Ammon's horn (tissue), 1 donor: ENCODE measurements around the gene YKT6.
"Not testable (repeated sequence)": the region's sequence is repeated elsewhere in the genome, so short reads cannot be mapped to it uniquely, and the experiment has no call there.

Experiments
- DNase-seq: peaks from one replicate; pipeline ENCODE4 v3.0.0-alpha.2; 2016; ENCODE audit warnings: low spot score

Gene YKT6

DNA sequence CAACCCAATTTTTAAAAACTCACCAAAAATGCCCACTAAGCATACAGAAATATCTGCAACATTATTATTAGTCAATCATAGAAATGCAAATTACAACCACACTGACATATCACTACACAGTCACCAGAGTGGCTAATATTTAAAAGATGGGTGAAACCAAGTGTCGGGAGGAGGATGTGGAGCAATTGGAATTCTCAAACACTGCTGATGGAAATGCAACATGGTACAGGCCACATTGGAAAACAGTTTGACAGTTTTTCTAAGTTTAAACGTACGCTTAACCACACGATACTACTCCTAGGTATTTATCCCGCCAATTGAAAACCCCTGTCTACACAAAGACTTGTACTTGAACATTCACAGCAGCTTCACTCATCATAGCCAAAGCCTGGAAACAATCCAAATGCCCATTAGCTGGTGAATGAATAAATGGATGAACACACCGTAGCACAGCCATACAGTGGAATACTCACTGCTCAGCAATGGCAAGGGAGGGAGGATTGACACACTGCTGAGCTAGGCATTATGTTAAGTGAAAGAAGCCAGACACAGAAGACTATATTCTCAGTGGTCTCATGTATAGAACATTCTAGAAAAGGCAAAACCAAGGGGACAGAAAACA, 27.9 kb upstream of the YKT6 start:
- no peak for DNase-seq

DNA sequence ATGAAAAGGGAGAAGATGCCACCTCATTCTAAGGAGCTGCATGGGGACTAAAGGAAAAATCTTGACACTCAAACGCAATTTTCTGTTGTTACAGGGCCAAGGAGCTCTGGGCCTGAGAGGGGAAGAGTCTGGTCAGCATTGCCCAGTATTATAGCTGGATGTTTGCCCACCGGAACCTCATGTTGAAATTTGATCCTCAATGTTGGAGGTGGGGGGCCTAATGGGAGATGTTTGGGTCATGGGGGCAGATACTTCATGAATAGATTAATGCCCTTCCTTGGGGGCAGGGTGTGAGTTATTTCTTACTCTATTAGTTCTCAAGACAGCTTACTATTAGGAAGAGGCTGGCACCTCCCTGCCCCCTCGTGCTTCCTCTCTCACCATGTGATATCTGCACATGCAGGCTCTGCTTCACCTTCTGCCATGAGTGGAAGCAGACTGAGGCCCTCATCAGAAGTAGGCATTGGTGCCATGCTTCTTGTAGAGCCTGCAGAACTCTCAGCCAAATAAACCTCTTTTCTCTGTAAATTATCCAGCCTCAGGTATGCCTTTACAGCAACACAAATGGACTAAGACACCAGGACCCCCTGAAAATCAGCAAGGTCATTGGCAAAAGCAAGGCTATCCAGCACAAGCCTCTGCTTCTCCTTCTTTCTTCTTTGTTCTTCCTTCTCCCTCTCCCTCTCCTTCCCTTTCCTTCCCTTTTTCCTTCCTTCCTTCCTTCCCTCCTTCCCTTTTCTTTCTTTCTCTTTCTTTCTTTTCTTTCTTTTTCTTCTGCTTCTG, 26.7 kb upstream of the YKT6 start:
- DNase-seq: no peak

DNA sequence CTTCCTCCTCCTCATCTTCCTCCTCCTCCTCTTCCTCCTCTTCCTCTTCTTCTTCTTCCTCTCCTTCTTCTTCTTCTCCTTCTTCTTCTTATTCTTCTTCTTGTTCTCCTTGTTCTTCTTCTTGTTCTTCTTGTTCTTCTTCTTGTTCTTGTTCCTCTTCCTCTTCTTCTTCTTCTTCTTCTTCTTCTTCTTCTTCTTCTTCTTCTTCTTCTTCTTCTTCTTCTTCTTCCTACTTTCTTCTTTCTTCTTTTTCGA, 26.2 kb upstream of the YKT6 start:
- not testable (repeated sequence) for DNase-seq

DNA sequence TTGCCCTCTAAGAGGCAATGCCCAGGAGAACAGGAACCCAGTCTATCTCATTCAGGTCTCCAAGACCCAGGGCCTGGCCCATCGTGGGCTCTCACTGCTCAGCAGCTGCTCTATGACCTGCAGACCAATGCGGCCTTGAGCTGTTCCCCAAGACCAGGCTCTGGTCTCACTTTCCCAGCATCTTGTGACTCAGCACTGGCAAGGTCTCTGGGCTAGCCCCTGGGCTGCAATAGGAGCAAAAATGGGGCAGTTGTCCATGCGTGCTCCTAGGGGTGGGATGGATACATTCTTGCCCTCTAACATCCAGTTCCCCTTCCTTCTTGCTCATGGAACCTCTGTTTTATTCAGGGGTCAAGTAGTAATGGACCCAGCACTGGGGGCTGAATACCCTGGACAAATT, 25.0 kb upstream of the YKT6 start:
- DNase-seq: no peak

DNA sequence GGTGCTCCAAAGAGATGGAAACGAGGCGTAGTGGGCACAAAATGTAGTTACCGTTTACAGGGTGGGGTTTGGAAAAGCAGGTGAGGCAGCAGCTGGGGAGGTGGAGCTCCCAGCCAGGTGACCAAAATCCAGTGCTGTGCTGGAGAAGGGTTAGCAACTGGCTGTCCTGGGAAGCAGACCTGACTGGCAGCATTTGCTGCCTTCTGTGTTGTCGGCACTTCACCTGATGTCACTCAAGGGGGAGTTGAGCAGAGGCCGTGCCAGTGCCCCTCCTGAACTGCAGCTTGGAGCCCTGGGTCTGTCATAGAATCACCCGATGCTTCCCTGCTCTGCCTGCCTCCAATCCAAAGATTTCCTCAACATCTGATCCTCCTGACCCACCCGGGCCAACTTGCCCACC, 24.3 kb upstream of the YKT6 start:
- no peak for DNase-seq

DNA sequence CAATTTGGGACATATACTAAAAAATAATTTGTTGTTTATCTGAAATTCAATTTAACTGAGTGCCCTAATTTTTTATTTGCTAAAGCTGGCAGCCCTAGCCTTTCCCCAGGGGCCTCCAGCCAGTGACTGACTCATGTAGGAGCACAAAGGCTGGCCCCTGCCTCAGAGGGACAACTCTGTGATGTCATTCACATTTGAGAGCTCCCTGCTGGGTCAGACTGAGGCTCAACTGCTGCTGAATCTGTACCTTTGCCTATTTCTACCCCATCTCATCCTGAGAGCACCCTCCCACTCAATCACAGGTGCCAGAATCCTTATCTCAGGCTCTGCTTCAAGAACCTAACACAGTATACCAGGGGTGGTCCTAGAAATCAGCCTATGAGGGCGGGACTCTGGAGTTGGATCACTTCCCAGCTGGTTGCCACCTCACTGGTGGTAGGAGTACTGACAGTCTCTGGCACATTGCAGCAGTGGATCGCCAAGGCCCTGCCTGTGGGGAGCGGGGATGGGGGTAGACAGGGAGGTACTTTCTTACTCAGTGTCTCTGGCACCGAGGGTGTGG, 23.1 kb upstream of the YKT6 start:
- peak; percentile 58 for DNase-seq

DNA sequence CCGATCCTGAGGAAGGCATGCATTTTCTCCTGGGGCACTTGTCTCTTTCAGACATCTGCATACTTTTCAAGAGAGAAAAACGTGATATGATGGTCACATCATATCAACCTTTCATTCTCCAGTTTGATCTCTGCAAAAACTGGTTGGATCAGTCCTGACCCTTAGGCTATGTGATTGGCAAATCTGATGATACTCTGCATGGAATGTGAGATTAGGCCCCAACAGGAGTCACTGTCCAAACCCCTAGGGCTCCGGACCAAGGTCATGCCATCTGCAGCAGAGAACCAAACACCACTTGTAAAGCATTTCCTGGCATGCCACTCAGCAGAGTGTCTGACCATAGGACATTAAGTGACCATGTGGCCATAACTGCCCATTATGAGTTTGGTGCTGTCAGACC, 20.1 kb upstream of the YKT6 start:
- no peak for DNase-seq

DNA sequence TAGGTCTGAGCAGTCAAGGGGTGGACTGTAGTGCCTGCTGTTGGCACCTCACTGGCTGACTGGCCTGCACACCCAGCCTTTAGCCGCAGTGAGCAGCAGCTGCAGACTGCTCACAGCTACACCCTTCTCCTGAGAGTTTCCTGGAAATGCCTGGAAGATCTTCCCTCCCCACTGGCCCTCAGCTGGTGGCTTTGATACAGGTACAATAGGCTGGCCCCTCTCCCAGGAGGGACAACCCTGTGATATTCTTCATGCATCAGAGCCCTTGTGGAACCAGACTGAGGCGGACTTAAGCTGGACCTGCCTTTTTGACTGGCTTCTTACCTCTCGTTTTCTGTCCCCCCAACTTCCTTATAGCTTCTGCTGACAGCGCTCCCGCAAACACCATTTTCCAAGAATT, 18.0 kb upstream of the YKT6 start:
- DNase-seq: no peak

DNA sequence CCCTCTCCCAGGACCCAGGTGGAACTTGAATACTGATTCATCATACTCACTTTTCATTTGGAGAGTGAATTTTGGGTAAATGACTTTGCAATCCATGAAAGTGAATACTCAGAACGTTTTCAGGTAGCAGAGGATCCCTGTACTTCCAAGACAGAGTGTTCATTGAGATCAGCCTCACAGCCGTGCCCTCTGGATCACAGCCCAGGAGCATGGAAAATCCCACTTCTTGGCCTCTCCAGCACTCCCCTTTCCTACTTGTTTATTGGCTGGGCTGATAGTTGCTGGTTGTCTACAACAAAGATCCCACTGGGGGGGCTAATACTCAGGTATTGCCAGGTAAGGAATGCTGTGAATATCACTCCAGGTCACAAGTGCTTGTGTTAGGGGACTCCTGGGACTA, 17.4 kb upstream of the YKT6 start:
- DNase-seq: no peak

DNA sequence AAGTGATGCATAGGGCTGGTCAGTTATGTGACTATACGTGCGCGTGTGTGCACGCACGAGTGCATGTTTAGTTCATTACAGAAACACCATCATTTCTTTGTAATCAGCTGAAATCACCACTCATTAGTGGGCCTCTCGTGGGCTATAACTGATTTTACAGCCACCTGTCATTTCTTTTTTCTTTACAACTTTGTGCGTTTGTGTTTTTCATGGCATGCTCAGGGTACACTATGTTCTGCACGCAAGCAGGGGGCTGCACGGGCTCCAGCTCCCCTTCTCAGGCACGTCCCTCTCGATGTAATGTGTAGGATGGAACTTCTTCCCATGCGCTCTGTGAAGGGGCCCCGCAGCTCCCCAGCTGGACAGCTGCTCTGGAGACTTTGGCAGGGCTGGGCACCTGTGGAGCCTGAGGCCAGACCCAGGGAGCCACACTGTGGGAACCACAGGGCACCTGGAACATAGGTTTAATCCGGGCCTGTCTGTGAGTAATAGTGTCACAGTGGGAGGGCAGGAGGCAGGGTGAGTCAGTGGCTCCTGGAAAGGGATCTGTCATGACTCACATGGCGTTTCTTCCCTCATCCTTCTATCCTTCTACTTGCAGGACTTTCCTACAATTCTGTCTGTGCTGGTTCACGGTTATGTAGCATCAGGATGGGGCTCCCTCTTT, 16.4 kb upstream of the YKT6 start:
- DNase-seq: no peak

DNA sequence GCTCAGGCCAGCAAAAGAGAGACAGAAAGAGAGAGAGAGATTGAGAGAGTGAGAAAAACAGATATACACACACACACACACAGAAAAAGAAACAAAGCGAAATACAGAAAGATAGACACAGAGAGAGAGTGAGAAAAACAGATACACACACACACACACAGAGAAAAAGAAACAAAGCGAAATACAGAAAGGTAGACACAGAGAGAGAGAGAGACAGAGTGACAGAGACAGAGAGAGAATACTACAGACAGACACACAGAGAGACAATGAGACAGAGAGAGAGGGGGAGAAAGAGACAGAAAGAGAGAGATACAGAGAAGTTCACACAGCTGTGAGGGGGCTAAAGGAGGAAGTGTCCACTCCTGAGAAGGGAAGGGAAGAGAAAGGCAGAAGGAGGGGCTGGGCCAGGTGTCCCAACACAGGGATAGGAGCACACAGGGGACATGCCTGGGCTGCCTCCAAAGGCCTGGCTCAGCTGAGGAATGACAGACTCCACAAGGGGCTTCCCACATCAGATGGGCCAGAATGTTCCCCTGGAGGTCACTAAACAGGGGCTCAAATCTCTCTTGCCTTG, 15.8 kb upstream of the YKT6 start:
- no peak for DNase-seq

DNA sequence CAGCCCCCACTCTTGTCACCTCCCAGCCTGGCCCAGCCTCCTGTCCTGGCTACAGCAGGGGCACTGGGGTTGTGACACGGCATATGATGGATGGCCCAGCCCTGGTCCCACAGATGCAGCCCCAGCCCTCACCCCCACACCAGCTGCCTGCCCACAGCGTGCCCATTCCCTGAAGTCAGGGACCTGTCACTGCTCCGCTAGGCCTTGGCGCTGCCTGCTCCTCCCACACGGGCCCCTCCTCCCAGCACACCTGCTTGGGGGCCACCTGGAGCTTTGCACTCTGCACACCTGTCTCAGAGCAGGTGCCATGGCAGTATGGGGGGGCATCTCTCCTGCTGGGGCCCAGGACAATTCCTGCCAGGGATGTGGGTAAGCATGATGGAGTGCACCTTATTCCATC, 15.0 kb upstream of the YKT6 start:
- DNase-seq: no peak

DNA sequence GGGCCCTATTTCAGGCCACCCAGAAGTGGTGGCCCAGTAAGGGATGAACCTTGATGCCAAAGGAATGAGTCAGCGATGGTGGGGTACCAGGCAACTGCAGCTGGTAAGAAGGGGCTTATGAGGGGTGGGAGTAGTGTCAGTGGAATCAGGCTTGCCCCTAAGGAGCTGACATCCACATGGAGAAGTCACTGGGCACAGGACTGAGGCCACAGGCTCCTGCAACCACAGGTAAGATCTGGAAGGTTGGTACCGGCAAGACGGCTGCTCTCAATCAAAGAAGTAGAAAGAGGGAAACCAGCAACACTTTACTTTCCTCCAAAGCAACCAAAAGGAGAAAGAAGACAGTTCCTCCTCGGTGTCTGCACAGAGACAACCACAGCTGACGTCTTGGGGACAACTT, 14.0 kb upstream of the YKT6 start:
- DNase-seq: peak; percentile 19

DNA sequence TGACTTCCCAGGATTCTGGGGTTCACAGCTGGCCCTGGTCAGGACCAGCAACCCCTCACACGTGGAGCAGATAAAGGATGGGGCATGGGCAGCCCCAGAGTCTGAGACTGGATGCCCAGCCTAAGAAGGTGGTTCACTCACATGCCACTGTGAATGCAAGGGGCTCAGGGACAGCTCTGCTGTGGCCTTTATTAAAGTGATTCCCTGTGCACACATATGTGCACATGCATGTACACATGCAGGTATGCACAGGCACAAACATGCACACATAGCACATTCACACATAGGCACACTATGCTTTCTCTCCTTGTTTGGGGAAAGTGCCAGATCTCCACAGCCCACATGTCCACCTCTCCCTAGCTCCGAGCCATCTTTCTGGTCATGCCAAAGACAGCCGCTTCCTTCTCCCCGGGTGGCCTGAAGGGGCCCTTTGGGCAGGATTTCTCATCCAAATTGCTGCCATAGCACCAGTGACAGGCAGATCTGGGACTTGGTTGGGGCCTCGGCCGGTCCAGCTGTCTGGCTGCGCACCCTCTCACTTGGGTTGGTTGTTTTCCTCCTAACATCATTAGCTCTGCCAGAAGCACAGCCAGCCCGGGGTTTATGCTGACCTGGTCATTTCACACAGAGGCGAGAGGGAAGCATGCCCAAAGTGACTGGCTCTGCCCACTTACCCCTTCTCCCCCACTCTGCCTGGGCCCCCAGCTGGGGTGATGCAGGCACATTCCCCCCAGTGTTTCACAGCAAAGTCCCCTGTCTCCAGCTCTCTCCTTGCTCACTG, 13.0 kb upstream of the YKT6 start:
- peak; percentile 37 for DNase-seq

DNA sequence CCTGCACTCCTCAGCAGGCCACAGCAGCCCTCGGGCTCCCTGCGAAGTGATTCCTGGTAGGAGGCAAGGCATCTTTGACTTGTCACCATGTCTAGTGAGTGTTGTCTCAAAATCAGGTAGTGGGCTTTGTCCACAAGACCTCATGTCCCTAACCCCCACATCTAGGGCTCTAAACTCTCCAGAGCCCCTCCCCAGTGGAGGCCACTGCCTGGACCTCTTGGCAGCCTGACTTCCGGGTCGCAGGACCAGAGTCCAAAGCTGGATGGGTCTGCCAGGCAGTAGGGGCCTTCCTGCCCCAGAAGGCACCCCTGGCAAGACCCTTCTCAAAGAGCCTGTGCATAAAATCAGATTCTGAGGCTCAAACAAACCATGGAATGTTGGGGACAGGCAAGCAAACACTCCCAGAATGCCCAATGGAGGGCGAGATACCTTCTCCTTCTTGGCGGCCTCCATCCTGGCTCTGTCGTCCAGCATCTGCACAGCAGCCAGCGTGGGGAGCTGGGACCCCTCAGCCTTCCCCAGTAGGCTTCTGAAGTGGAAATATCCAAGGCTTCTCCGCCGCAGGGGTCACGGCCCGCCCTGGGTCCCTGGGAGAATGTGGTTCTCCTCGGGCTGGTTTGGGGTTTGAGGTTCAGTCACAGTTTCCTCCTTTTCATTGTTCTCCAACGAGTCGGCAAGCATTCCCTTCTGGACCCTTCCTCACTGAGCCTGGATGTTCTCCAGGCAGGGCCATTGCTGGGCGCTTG, 12.1 kb upstream of the YKT6 start:
- DNase-seq: no peak

DNA sequence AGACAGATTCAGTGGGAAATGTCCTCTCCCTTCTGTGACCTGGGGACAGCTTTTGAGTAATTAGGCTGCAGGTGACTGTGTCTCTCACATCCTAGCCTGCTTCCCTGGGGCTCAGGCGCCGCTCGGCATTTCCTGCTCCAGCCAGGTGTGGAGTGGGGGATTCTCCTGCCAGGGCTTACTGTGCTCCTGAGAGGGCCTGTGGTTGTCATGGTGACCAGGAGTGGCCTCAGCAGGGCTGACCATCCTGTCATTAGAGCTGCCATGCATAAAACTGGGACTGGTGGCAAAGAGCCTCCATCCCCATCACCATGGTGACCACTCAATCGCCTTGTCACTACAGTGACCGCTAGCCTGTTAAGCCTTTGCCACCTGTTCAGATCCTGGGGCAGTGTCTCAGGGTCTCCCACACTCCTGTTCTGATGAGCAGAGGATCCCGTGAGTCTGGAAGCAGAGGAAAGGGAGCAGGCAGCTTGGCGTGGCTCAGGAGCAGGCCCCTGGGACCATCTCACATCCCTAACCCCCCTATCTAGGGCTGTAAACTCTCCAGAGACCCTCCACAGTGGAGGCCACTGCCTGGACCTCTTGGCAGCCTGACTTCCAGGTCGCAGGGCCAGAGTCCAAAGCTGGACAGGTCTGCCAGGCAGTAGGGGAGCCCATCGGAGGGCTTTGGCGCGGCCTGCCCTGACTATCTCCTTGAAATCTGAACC, 11.3 kb upstream of the YKT6 start, which contains the start of gene GCK:
Gene GCK (minus strand): TSS at position 154 of the 707 bp plus-strand sequence. CDS start 486 bp downstream, outside the sequence.
- no peak for DNase-seq

DNA sequence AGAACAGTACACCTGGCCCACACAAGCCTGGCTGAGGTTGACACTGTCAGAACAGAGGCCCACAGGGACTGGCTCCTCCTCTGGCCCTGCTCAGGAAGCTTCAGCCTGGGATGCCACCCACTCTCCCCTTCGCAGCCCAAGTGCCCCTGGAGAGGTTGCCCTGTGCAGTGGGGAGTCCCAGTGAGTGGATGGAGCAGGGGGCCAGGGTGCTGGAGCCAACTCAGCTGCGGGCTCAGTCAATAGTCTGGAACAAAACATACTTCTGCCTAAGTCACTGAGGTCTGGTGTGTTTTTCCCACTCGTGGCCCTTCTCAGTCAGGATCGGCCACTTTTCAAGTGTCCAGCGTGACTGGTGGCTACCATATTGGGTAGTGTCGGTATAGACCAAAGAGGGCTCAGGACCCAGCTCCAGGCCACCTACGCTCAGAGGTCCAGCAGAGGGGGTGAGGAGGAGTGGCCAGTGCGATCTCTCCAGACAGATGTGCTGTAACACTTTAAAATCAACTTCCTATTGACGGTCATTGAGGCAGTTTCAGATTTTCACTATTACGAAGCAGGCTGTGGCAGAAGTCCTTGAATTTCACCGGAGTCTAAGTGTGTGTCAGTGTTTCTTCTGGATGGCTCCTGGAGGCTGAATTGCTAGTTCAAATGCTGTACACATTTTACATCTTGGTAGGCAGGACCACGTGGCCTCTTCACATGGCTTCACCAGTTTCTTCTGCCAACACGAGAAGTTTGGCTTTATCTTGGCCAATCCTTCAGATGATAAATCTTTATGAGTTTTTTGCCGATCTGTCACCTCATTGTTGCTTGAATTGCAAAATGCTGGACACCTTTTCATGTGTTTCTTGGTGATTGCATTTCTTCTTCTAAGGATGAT, 10.5 kb upstream of the YKT6 start:
- DNase-seq: no peak

DNA sequence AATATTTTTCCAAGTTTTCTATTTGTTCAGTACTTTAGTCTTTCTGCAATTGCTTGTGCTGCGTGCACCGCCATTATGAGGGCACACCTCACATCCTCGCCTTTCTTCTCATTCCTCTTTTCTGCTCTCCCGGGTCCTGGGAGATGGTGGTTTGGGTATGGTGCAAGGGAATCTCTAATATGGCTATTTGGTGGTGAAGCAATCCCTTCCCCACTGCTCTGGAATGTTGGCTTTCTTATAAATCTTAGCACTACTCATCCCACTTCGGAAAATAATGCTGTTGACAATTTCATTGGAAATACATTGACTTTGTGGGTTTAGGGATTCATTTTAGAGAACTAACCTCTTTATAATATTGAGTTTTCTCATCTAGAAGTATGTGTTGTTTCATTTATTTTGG, 9.6 kb upstream of the YKT6 start:
- no peak for DNase-seq

DNA sequence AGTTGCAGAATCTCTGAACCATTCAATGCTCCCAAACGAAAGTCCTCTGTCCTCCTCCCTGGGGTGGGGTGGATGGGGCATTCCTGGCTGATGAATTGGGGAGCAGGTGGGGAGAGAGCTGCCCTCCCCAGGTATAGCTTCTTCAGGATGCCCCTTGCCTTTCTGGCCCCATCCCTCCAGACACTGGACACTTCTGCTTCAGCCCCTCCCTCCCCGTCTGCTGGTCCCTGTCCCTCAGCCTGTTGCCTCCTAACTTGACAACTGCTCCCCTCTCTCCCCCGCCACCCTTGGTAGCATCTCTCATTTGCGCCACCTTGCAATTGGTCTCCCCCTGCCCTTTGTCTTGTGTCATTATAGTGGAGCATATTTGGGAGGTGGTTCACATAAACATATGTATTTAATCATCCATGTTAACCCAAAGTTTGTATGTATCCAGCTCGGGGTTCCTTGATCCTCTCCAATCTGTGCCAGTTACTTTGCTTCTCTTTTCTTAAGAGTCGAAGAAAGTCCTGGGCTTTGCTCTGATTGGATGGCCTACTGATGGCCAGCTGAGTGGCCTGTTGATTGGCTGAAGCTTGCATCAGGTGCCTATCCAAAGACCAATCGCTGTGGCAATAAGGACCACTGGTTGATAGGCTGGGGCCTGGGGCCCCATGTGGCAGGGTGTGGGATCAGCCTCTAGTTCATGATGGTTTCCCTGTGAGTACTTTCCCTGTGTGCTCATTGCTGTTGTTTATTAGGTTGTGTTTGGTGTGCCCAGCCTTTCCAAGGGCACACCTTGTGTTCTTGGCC, 7.6 kb upstream of the YKT6 start:
- no peak for DNase-seq
